ENCODE data around the gene SLC37A4.

DNA sequence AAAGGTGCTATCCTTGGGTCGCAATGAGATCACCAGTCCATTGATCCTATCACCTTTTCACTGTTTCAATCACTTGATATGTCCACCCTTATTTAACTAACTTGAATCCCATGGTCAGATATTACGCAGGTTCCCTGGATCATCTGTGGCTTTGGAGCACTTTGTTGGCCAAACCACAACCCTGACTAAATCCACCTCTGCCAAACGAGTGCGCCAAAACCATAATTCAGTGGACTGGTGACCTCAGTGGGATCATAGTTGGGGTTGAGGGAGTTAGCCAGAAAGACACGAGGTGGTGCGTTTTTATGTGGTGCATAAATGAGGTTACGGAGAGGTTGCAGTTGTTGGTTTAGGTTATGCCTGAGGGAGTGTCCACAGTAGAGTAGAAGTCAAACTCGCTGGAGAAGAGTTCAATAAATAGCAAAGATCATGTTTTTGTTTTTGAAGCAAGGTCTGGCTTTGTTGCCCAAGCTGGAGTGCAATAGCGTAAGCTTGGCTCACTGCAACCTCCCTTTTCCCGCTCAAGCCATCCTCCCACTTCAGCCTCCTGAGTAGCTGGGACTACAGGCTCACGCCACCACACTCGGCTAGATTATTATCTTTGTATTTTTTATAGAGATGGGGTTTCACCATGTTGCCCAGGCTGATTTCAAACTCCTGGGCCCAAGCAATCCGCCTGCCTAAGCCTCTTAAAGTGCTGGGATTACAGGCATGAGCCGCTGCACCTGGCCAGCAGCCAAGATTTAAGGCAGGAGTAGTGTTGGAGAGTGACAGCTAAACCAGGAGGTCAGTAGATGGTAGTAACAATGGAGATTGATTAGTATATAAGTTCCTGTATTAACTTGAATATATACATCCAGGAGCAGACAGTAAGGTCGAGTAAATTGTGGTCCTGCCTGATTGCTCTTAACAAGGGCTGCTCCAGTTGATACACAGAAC is 54.6 kb downstream of the SLC37A4 start:
- TF ChIP-seq, protein P1, sequence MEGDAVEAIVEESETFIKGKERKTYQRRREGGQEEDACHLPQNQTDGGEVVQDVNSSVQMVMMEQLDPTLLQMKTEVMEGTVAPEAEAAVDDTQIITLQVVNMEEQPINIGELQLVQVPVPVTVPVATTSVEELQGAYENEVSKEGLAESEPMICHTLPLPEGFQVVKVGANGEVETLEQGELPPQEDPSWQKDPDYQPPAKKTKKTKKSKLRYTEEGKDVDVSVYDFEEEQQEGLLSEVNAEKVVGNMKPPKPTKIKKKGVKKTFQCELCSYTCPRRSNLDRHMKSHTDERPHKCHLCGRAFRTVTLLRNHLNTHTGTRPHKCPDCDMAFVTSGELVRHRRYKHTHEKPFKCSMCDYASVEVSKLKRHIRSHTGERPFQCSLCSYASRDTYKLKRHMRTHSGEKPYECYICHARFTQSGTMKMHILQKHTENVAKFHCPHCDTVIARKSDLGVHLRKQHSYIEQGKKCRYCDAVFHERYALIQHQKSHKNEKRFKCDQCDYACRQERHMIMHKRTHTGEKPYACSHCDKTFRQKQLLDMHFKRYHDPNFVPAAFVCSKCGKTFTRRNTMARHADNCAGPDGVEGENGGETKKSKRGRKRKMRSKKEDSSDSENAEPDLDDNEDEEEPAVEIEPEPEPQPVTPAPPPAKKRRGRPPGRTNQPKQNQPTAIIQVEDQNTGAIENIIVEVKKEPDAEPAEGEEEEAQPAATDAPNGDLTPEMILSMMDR (IDR thresholded peaks at IDR 0.05): no peak
- no peak for TF ChIP-seq POLR2A (IDR thresholded peaks at IDR 0.05)

Measured in esophagus squamous epithelium (tissue), 4 donors.